ENCODE results near the gene LRP1B. TPM values are rescaled to one million over a fixed set of nuclear protein-coding genes. Genes with fewer than 3 reads are reported as not detected.

Gene LRP1B
- total and polyA plus RNA-seq, 4 donors: 0.01 to 0.84 (median 0.17) TPM

GRCh38 chr2:140577453-140577852 is 1553.4 kb downstream of the LRP1B start:
- H3K9me3 ChIP-seq (ENCODE audit: control insufficient read depth in 4 of 4, low read length in 3 of 4): no peaks in the 10 kb centered on the region
- DNase-seq (ENCODE audit: low spot score): no peak
- H3K4me1 ChIP-seq (ENCODE audit: control insufficient read depth in 4 of 4, insufficient read depth in 4 of 4, low read length in 3 of 4): peaks cover 0 to 5% (median 3%) of the 10 kb centered on the region in 4 donors
- H3K27ac ChIP-seq (ENCODE audit: low read depth in 1 of 2, low read length in 2 of 2): no peak overlapping the region
- H3K36me3 ChIP-seq (ENCODE audit: control insufficient read depth in 4 of 4, insufficient read depth in 3 of 4, low read depth in 1 of 4, low read length in 3 of 4): no peaks in the 10 kb centered on the region
- no peaks in the 10 kb centered on the region for H3K27me3 ChIP-seq (ENCODE audit: control insufficient read depth in 4 of 4, insufficient read depth in 4 of 4, low read length in 3 of 4)
- no peak for TF ChIP-seq YY1 (IDR thresholded peaks at IDR 0.05)
- no peak for TF ChIP-seq RAD21 (IDR thresholded peaks at IDR 0.05)
- TF ChIP-seq ZBTB33 (IDR thresholded peaks at IDR 0.05): no peak
- TF ChIP-seq NR2F2 (IDR thresholded peaks at IDR 0.05): no peak
- TF ChIP-seq MAX (IDR thresholded peaks at IDR 0.05): no peak
- TF ChIP-seq HNF4A (conservative IDR thresholded peaks at IDR 0.05): no peak
- no peak overlapping the region for H3K9ac ChIP-seq (ENCODE audit: low read depth in 1 of 2, low read length in 2 of 2)
- H3K4me3 ChIP-seq (ENCODE audit: low read depth in 1 of 3, low read length in 3 of 3): no peak overlapping the region
- WGBS: 91% methylated on average over 2 of the region's 2 CpGs

GRCh38 chr2:140567734-140568133 is 1563.1 kb downstream of the LRP1B start:
- no peak for DNase-seq (ENCODE audit: low spot score)
- Histone ChIP-seq H3K4me3 (ENCODE audit: low read depth in 1 of 3, low read length in 3 of 3) (no peak overlapping the region), H3K27me3 (ENCODE audit: control insufficient read depth in 4 of 4, insufficient read depth in 4 of 4, low read length in 3 of 4) (no peaks in the 10 kb centered on the region), H3K27ac (ENCODE audit: low read depth in 1 of 2, low read length in 2 of 2) (no peak overlapping the region), H3K9me3 (ENCODE audit: control insufficient read depth in 4 of 4, low read length in 3 of 4) (no peaks in the 10 kb centered on the region), H3K9ac (ENCODE audit: low read depth in 1 of 2, low read length in 2 of 2) (no peak overlapping the region), H3K36me3 (ENCODE audit: control insufficient read depth in 4 of 4, insufficient read depth in 3 of 4, low read depth in 1 of 4, low read length in 3 of 4) (no peaks in the 10 kb centered on the region), H3K4me1 (ENCODE audit: control insufficient read depth in 4 of 4, insufficient read depth in 4 of 4, low read length in 3 of 4) (no peaks in the 10 kb centered on the region)
- TF ChIP-seq CTCF (IDR thresholded peaks at IDR 0.05; ENCODE audit: low read depth, low read length, missing input control): no peak
- TF ChIP-seq FOXA1 (IDR thresholded peaks at IDR 0.05): no peak
- TF ChIP-seq FOXA2 (IDR thresholded peaks at IDR 0.05): no peak
- no peak for TF ChIP-seq NR2F2 (IDR thresholded peaks at IDR 0.05)
- no peak for TF ChIP-seq HNF4A (conservative IDR thresholded peaks at IDR 0.05)
- no peak for TF ChIP-seq RXRA (IDR thresholded peaks at IDR 0.05)
- TF ChIP-seq REST (IDR thresholded peaks at IDR 0.05): no peak
- no peak for TF ChIP-seq SP1 (IDR thresholded peaks at IDR 0.05)
- WGBS: 94% methylated on average over 2 of the region's 2 CpGs
